Vagina (tissue), 2 donors: ENCODE results near the gene XPC. TPM values are rescaled to one million over a fixed set of nuclear protein-coding genes. Genes with fewer than 3 reads are reported as not detected.

ENCODE experiments used
- DNase-seq, 2 donors: peaks; one replicate each; pipeline ENCODE4 v3.0.0-alpha.2; 2017; ENCODE audit errors: extremely low spot score in 2 of 2
- H3K27ac ChIP-seq: fragments of 200-600 bp; sonication (generic); one replicate; pipeline ENCODE4 v1.5.1; 2019
- H3K27me3 ChIP-seq: fragments of 200-600 bp; sonication (generic); one replicate; pipeline ENCODE4 v1.5.1; 2019
- H3K36me3 ChIP-seq, 2 donors: fragments of 200-600 bp; sonication (generic); one replicate each; pipeline ENCODE4 v1.5.1; 2017 to 2019
- H3K4me1 ChIP-seq: fragments of 200-600 bp; sonication (generic); one replicate; pipeline ENCODE4 v1.5.1; 2019
- H3K4me3 ChIP-seq, 2 donors: fragments of 200-600 bp; sonication (generic); 1 replicate in 1 of 2; 2 replicates in 1 of 2; pipeline ENCODE4 v1.5.1; 2016 to 2019
- H3K9me3 ChIP-seq: fragments of 200-600 bp; sonication (generic); one replicate; pipeline ENCODE4 v1.5.1; 2019
- POLR2A ChIP-seq, 2 donors: fragments of 450-650 bp; IDR thresholded peaks; one replicate each; pipeline ENCODE4 v1.6.1; 2017; ENCODE audit warnings: antibody characterized with exemption in 2 of 2, mild to moderate bottlenecking in 2 of 2, moderate library complexity in 2 of 2
- POLR2AphosphoS5 ChIP-seq, 2 donors: sonication (generic); formaldehyde crosslinking; IDR thresholded peaks; one replicate each; pipeline ENCODE4 v1.9.0; 2017; ENCODE audit warnings: antibody characterized with exemption in 2 of 2, mild to moderate bottlenecking in 2 of 2, low read depth in 1 of 2; ENCODE audit not compliant: insufficient read depth in 1 of 2
- intact Hi-C: fragments of 100-400 bp; cut with DNase I; formaldehyde crosslinking; loops from one replicate; pipeline ENCODE4 v1.15.1; 2023
- total RNA-seq: library from RNA; depleted of rRNA; stranded (reverse); fragments of >200 nt; gene quantifications from one replicate; pipeline ENCODE4 v1.2.3, GENCODE V29; 2016
- TF ChIP-seq, protein P1 (sequence below), 3 experiments: fragments of 450-650 bp in 2 of 3; fragments of 200-600 bp in 1 of 3; sonication (generic) in 1 of 3; IDR thresholded peaks; one replicate each; pipeline ENCODE4 v1.5.1; 2017 to 2019; ENCODE audit warnings: antibody characterized with exemption in 3 of 3, mild to moderate bottlenecking in 2 of 3, moderate library complexity in 2 of 3

The XPC gene
- total RNA-seq, 1 donor from 2014 or later: 33.6 TPM

DNA sequence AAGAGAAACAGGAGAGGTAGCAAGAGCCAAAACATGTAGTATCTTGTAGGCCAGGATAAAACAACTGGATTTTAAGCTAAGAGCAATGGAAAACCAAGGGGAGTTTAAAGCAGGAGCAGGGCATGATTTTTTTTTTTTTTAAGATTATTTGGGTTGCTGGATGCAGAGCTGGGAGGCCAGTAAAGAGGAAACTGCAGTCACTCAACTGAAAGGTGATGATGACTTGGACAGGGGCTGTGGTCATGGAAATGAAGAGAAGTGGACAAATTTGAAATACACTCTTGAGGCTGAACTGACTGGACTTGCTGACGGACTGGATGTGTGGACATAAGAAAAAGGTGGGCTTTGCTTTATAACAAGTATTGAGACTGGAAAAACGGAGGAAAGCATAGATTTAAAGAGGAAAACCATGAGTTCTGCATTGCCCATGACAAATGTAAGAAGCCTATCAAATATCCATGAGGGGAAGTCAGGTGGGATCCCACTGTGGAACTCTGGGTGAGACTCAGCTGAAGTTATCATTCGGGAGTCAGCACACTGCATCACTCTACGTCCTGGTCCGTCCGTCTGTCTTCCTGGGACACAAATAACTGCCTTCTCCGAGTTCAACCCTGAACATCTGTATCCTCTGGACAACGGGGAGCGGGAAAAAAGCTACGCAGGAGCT lies 688 bp downstream of the XPC start:
- DNase-seq: no peak
- peaks cover 50% of the 10 kb centered on the region for H3K4me1 ChIP-seq
- peak overlapping the region; percentile 66 to 82 for H3K4me3 ChIP-seq
- peak overlapping the region; percentile 88 for H3K27ac ChIP-seq
- no peaks in the 10 kb centered on the region for H3K27me3 ChIP-seq
- peaks cover 0 to 13% of the 10 kb centered on the region in 2 donors for H3K36me3 ChIP-seq
- H3K9me3 ChIP-seq: no peaks in the 10 kb centered on the region
- TF ChIP-seq POLR2AphosphoS5 (IDR thresholded peaks at IDR 0.05; ENCODE audit: insufficient read depth in 1 of 2, low read depth in 1 of 2) (no peak), POLR2A (IDR thresholded peaks at IDR 0.05) (no peak)
- TF ChIP-seq, protein P1, sequence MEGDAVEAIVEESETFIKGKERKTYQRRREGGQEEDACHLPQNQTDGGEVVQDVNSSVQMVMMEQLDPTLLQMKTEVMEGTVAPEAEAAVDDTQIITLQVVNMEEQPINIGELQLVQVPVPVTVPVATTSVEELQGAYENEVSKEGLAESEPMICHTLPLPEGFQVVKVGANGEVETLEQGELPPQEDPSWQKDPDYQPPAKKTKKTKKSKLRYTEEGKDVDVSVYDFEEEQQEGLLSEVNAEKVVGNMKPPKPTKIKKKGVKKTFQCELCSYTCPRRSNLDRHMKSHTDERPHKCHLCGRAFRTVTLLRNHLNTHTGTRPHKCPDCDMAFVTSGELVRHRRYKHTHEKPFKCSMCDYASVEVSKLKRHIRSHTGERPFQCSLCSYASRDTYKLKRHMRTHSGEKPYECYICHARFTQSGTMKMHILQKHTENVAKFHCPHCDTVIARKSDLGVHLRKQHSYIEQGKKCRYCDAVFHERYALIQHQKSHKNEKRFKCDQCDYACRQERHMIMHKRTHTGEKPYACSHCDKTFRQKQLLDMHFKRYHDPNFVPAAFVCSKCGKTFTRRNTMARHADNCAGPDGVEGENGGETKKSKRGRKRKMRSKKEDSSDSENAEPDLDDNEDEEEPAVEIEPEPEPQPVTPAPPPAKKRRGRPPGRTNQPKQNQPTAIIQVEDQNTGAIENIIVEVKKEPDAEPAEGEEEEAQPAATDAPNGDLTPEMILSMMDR (IDR thresholded peaks at IDR 0.05): no peak
- intact Hi-C loops: no loop called here

- H3K36me3 ChIP-seq: peaks cover 0 to 23% of the 10 kb centered on the region in 2 donors
- no peaks in the 10 kb centered on the region for H3K9me3 ChIP-seq
- no peaks in the 10 kb centered on the region for H3K27me3 ChIP-seq
- TF ChIP-seq POLR2AphosphoS5 (IDR thresholded peaks at IDR 0.05; ENCODE audit: insufficient read depth in 1 of 2, low read depth in 1 of 2) (no peak), POLR2A (IDR thresholded peaks at IDR 0.05) (no peak)
- TF ChIP-seq, protein P1 (IDR thresholded peaks at IDR 0.05): no peak
- H3K4me1 ChIP-seq: peaks cover 44% of the 10 kb centered on the region
- H3K4me3 ChIP-seq: no peak overlapping the region
- intact Hi-C loops: no loop called here
- DNase-seq: no peak
- H3K27ac ChIP-seq: no peak overlapping the region
Measured at GRCh38 chr3:14175383-14176037, 2.9 kb downstream of the XPC start.

GRCh38 chr3:14174483-14174882 lies 3.9 kb downstream of the XPC start:
- H3K27me3 ChIP-seq: no peaks in the 10 kb centered on the region
- DNase-seq: no peak

GRCh38 chr3:14172496-14172895 lies 5.9 kb downstream of the XPC start:
- peaks cover 23% of the 10 kb centered on the region for H3K4me1 ChIP-seq
- no peaks in the 10 kb centered on the region for H3K27me3 ChIP-seq
- H3K4me3 ChIP-seq: no peak overlapping the region
- TF ChIP-seq POLR2AphosphoS5 (IDR thresholded peaks at IDR 0.05; ENCODE audit: insufficient read depth in 1 of 2, low read depth in 1 of 2) (no peak), POLR2A (IDR thresholded peaks at IDR 0.05) (no peak)
- TF ChIP-seq, protein P1 (IDR thresholded peaks at IDR 0.05): no peak
- no peak overlapping the region for H3K27ac ChIP-seq
- no peaks in the 10 kb centered on the region for H3K9me3 ChIP-seq
- peaks cover 0 to 53% of the 10 kb centered on the region in 2 donors for H3K36me3 ChIP-seq
- intact Hi-C loops: no loop called here
- no peak for DNase-seq

More at GRCh38 chr3:14174483-14174882, 3.9 kb downstream of the XPC start:
- Histone ChIP-seq H3K27ac (no peak overlapping the region), H3K36me3 (peaks cover 0 to 33% of the 10 kb centered on the region in 2 donors), H3K9me3 (no peaks in the 10 kb centered on the region), H3K4me3 (no peak overlapping the region), H3K4me1 (peaks cover 34% of the 10 kb centered on the region)
- TF ChIP-seq POLR2A (IDR thresholded peaks at IDR 0.05): no peak
- no peak for TF ChIP-seq POLR2AphosphoS5 (IDR thresholded peaks at IDR 0.05; ENCODE audit: insufficient read depth in 1 of 2, low read depth in 1 of 2)
- TF ChIP-seq, protein P1 (IDR thresholded peaks at IDR 0.05): no peak
- intact Hi-C loops: no loop called here
